Loucy (cell line): Measurements from ENCODE around the gene COL24A1.

ENCODE experiments used
- H2AFZ ChIP-seq: fragments of 200-600 bp; sonication (generic); 2 replicates; pipeline ENCODE4 v1.6.0; 2016; ENCODE audit warnings: antibody characterized with exemption, mild to moderate bottlenecking, low read length, moderate library complexity
- H3F3A ChIP-seq: fragments of 200-600 bp; 2 replicates; pipeline ENCODE4 v1.6.0; 2016; ENCODE audit warnings: antibody characterized with exemption, low read depth, mild to moderate bottlenecking
- H3K27me3 ChIP-seq: fragments of 200-600 bp; sonication (generic); 2 replicates; pipeline ENCODE4 v1.6.1; 2014; ENCODE audit warnings: low read length, mild to moderate bottlenecking; ENCODE audit not compliant: insufficient read depth, poor library complexity, severe bottlenecking
- H3K36me3 ChIP-seq: fragments of 200-600 bp; sonication (generic); 2 replicates; pipeline ENCODE4 v1.6.1; 2016; ENCODE audit warnings: low read length; ENCODE audit not compliant: insufficient read depth
- H3K4me1 ChIP-seq: fragments of 200-600 bp; sonication (generic); 2 replicates; pipeline ENCODE4 v1.5.1; 2014; ENCODE audit warnings: low read length, mild to moderate bottlenecking; ENCODE audit not compliant: insufficient read depth, poor library complexity, severe bottlenecking
- H3K4me2 ChIP-seq: fragments of 200-600 bp; sonication (generic); 2 replicates; pipeline ENCODE4 v1.6.0; 2014; ENCODE audit warnings: antibody characterized with exemption, low read length, low read depth, mild to moderate bottlenecking; ENCODE audit not compliant: poor library complexity, severe bottlenecking
- H3K4me3 ChIP-seq: fragments of 200-600 bp; sonication (generic); 2 replicates; pipeline ENCODE4 v1.5.1; 2014; ENCODE audit warnings: low read length, mild to moderate bottlenecking, mixed read lengths; ENCODE audit not compliant: poor library complexity, severe bottlenecking
- H3K79me2 ChIP-seq: fragments of 200-600 bp; sonication (generic); 2 replicates; pipeline ENCODE4 v1.6.1; 2014; ENCODE audit warnings: low read length; ENCODE audit not compliant: insufficient read depth
- H3K9ac ChIP-seq: fragments of 200-600 bp; sonication (generic); 2 replicates; pipeline ENCODE4 v1.6.0; 2014; ENCODE audit warnings: mild to moderate bottlenecking, low read depth, low read length, moderate library complexity; ENCODE audit not compliant: poor library complexity, severe bottlenecking
- H3K9me2 ChIP-seq: fragments of 200-600 bp; sonication (generic); replicated peaks from 2 replicates; pipeline ENCODE4 v1.6.1; 2016; ENCODE audit warnings: low read depth, low read length, mixed read lengths
- H3K9me3 ChIP-seq: fragments of 200-600 bp; sonication (generic); 2 replicates; pipeline ENCODE4 v1.6.1; 2014; ENCODE audit warnings: mild to moderate bottlenecking, antibody characterized with exemption, low read length, low read depth; ENCODE audit not compliant: insufficient read depth
- H4K20me1 ChIP-seq: fragments of 200-600 bp; sonication (generic); 2 replicates; pipeline ENCODE4 v1.6.0; 2014; ENCODE audit warnings: antibody characterized with exemption, low read length, mild to moderate bottlenecking; ENCODE audit not compliant: insufficient read depth, poor library complexity, severe bottlenecking
- CTCF ChIP-seq: fragments of 200-600 bp; sonication (generic); conservative IDR thresholded peaks from 2 replicates; pipeline ENCODE4 v1.5.1; 2014; ENCODE audit warnings: mild to moderate bottlenecking, antibody characterized with exemption, low read length
- EZH2phosphoT487 ChIP-seq: fragments of 200-600 bp; IDR thresholded peaks from 2 replicates; pipeline ENCODE4 v1.6.1; 2018; ENCODE audit warnings: antibody characterized with exemption, mild to moderate bottlenecking, moderate library complexity, borderline replicate concordance

Gene COL24A1

GRCh38 chr1:85938829-85939228 lies 217.7 kb downstream of the COL24A1 start:
- Histone ChIP-seq H3F3A (no peaks in the 10 kb centered on the region), H3K36me3 (no peaks in the 10 kb centered on the region), H3K9me2 (no peaks in the 10 kb centered on the region), H2AFZ (no peak overlapping the region), H3K4me3 (no peak overlapping the region), H3K9ac (no peak overlapping the region), H4K20me1 (no peaks in the 10 kb centered on the region), H3K9me3 (no peaks in the 10 kb centered on the region), H3K79me2 (no peaks in the 10 kb centered on the region), H3K4me2 (no peak overlapping the region), H3K27me3 (no peaks in the 10 kb centered on the region), H3K4me1 (peaks cover 5% of the 10 kb centered on the region)
- TF ChIP-seq EZH2phosphoT487 = no peak
- TF ChIP-seq CTCF = no peak

- Histone ChIP-seq H3K4me1 (peaks cover 3% of the 10 kb centered on the region), H3K36me3 (no peaks in the 10 kb centered on the region), H3K4me3 (no peak overlapping the region), H3K79me2 (no peaks in the 10 kb centered on the region), H3K9me3 (no peaks in the 10 kb centered on the region), H3F3A (no peaks in the 10 kb centered on the region), H4K20me1 (no peaks in the 10 kb centered on the region), H3K9ac (no peak overlapping the region), H3K4me2 (no peak overlapping the region), H2AFZ (no peak overlapping the region), H3K27me3 (no peaks in the 10 kb centered on the region), H3K9me2 (no peaks in the 10 kb centered on the region)
- no peak for TF ChIP-seq CTCF
- TF ChIP-seq EZH2phosphoT487 = no peak
Observed at GRCh38 chr1:85936470-85936869, 220.1 kb downstream of the COL24A1 start.

- TF ChIP-seq EZH2phosphoT487 (no peak), CTCF (no peak)
- Histone ChIP-seq H3K4me1 (no peaks in the 10 kb centered on the region), H3K9me2 (no peaks in the 10 kb centered on the region), H3K79me2 (no peaks in the 10 kb centered on the region), H4K20me1 (no peaks in the 10 kb centered on the region), H3F3A (no peaks in the 10 kb centered on the region), H3K9ac (no peak overlapping the region), H3K36me3 (no peaks in the 10 kb centered on the region), H3K4me3 (no peak overlapping the region), H3K9me3 (no peaks in the 10 kb centered on the region), H3K4me2 (no peak overlapping the region), H2AFZ (no peak overlapping the region), H3K27me3 (no peaks in the 10 kb centered on the region)
Observed at GRCh38 chr1:85936057-85936456, 220.5 kb downstream of the COL24A1 start.
